Kidney (tissue), 14 donors: Measurements from ENCODE around the gene AMPD3. TPM values are rescaled to one million over a fixed set of nuclear protein-coding genes. Genes with fewer than 3 reads are reported as not detected.

Experiments used
- DNase-seq, 5 donors: peaks; one replicate each; pipeline ENCODE4 v3.0.0-alpha.2; 2013 to 2020
- FAIRE-seq: peaks from 2 replicates; lab custom pipeline; 2012; peaks lifted over from hg19 to GRCh38; lab: Jason Lieb, UNC
- H3K27ac ChIP-seq, 2 donors: one replicate each; pipeline ENCODE4 v1.7.0; 2013; ENCODE audit warnings: low read depth in 2 of 2, low read length in 2 of 2, inconsistent platforms in 1 of 2
- H3K27me3 ChIP-seq: one replicate; pipeline ENCODE4 v1.7.1; 2013; ENCODE audit warnings: low read length, inconsistent platforms; ENCODE audit not compliant: control insufficient read depth, insufficient read depth
- H3K36me3 ChIP-seq, 3 donors: one replicate each; pipeline versions ENCODE4 v1.7.0 to v1.7.1; 2013; ENCODE audit warnings: low read length in 3 of 3, control low read depth in 1 of 3, inconsistent platforms in 1 of 3; ENCODE audit not compliant: insufficient read depth in 3 of 3, control insufficient read depth in 2 of 3
- H3K4me1 ChIP-seq, 3 donors: one replicate each; pipeline versions ENCODE4 v1.7.0 to v1.7.1; 2013; ENCODE audit warnings: low read length in 3 of 3, inconsistent platforms in 1 of 3, low read depth in 1 of 3; ENCODE audit not compliant: control insufficient read depth in 2 of 3, insufficient read depth in 2 of 3
- H3K4me3 ChIP-seq, 3 donors: one replicate each; pipeline versions ENCODE4 v1.7.0 to v1.8.1; 2013; ENCODE audit warnings: low read length in 3 of 3, control low read depth in 1 of 3, inconsistent platforms in 1 of 3
- H3K9ac ChIP-seq, 3 donors: one replicate each; pipeline versions ENCODE4 v1.7.0 to v1.7.1; 2013; ENCODE audit warnings: low read length in 3 of 3, control low read depth in 1 of 3, inconsistent platforms in 1 of 3
- H3K9me3 ChIP-seq, 3 donors: one replicate each; pipeline versions ENCODE4 v1.7.0 to v1.7.1; 2013; ENCODE audit warnings: low read length in 3 of 3, control low read depth in 1 of 3, inconsistent platforms in 1 of 3; ENCODE audit not compliant: control insufficient read depth in 2 of 3, insufficient read depth in 1 of 3
- intact Hi-C: fragments of 100-400 bp; cut with DNase I; formaldehyde crosslinking; loops from one replicate; pipeline ENCODE4 v1.11.1; 2022
- polyA plus RNA-seq: library from polyadenylated mRNA; stranded (reverse); fragments of 350-450 nt; fragmentation: Illumina TruSeq; extraction: RNeasy Lipid Tissue Mini Kit (QIAGEN cat#74804); gene quantifications from one replicate; pipeline ENCODE4 v1.2.3, GENCODE V29; 2014; ENCODE audit warnings: low read depth, low replicate concordance; ENCODE audit not compliant: insufficient read depth
- total RNA-seq: library from RNA; stranded (reverse); fragmentation: NEBNext Ultra II Directional; extraction: Animal tissue kit (Norgen Biotek cat#: 25700); gene quantifications from one replicate; pipeline ENCODE4 v1.2.1, GENCODE V29; 2021
- TF ChIP-seq, protein P1 (sequence below): IDR thresholded peaks from 3 replicates; pipeline ENCODE4 v1.5.1; 2012; ENCODE audit warnings: mild to moderate bottlenecking, moderate library complexity, borderline replicate concordance; ENCODE audit not compliant: insufficient read depth; ENCODE audit errors: extremely low read depth
- donor health status: control.
- donor health status: control.
- donor health status: control.
- donor health status: control.
- donor health status: control.
- donor health status: DM: yes; HTN: yes; CAD: no.
- donor health status: Normal renal cell carcinoma (clear cell type).

AMPD3 gene
- total and polyA plus RNA-seq, 2 donors from 2014 or later = 8.4 to 16.5 TPM

DNA sequence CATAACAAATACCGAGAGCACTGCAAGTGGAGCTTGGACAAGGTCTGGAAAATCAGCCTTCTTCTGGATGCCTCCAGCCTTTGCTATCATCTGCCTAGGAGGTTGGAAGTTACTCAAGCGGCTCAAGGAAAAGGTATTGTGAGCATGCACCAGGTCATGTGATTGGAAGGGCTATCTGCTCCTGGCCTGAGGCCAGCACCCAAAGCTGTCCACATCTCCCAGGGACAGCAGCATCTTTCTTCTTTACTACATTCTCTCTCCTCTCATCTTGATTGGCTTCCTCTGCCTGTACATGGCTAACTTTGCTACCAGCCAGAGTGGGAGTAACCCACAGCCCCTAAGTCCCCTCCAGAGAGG lies 44.2 kb upstream of the AMPD3 start:
- no peaks in the 10 kb centered on the region for H3K9me3 ChIP-seq
- H3K36me3 ChIP-seq = no peaks in the 10 kb centered on the region
- intact Hi-C loops = no loop called here
- FAIRE-seq (no peak), DNase-seq (no peak)
- TF ChIP-seq, protein P1, sequence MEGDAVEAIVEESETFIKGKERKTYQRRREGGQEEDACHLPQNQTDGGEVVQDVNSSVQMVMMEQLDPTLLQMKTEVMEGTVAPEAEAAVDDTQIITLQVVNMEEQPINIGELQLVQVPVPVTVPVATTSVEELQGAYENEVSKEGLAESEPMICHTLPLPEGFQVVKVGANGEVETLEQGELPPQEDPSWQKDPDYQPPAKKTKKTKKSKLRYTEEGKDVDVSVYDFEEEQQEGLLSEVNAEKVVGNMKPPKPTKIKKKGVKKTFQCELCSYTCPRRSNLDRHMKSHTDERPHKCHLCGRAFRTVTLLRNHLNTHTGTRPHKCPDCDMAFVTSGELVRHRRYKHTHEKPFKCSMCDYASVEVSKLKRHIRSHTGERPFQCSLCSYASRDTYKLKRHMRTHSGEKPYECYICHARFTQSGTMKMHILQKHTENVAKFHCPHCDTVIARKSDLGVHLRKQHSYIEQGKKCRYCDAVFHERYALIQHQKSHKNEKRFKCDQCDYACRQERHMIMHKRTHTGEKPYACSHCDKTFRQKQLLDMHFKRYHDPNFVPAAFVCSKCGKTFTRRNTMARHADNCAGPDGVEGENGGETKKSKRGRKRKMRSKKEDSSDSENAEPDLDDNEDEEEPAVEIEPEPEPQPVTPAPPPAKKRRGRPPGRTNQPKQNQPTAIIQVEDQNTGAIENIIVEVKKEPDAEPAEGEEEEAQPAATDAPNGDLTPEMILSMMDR = no peak
- no peak overlapping the region for H3K9ac ChIP-seq
- no peak overlapping the region for H3K27ac ChIP-seq
- no peak overlapping the region for H3K4me3 ChIP-seq
- no peaks in the 10 kb centered on the region for H3K27me3 ChIP-seq
- peaks cover 0 to 4% (median 0%) of the 10 kb centered on the region in 3 donors for H3K4me1 ChIP-seq

DNA sequence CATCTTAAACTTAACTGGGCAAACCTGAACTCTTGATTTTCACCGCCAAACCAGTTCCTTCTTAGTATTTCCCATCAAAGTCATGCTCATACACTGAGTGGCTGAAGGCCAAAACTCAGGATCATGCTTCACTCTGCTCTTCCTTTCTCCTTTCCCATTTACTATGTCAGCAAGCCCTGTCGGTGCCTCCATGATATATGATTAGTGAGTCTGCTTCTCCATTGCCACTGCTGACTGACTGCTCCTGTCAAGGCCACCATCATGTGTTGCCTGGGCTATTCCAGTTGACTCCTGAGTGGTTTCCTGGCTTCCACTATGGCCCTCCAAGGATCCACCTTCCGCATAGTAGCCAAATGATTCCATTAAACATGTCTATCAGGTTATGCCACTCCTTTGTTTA lies 42.8 kb upstream of the AMPD3 start:
- Histone ChIP-seq H3K9ac (no peak overlapping the region), H3K27me3 (no peaks in the 10 kb centered on the region), H3K36me3 (no peaks in the 10 kb centered on the region), H3K9me3 (no peaks in the 10 kb centered on the region), H3K27ac (no peak overlapping the region), H3K4me3 (no peak overlapping the region), H3K4me1 (peaks cover 0 to 4% (median 0%) of the 10 kb centered on the region in 3 donors)
- TF ChIP-seq, protein P1 = no peak
- intact Hi-C loops = no loop called here
- FAIRE-seq (no peak), DNase-seq (no peak)

DNA sequence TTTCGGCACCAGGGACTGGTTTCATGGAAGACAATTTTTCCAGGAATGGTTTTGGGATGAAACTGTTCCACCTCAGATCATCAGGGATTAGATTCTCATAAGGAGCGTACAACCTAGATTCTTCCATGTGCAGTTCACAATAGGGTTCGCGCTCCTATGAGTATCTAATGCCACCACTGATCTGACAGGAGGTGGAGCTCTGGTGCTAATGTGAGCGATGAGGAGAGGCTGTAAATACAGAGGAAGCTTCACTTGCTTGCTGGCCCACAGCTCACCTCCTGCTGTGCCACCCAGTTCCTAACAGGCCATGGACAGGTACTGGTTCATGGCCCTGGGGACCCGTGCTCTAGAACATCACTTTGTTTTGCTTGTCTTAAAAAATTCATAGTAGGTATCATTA lies 41.8 kb upstream of the AMPD3 start:
- Histone ChIP-seq H3K9ac (no peak overlapping the region), H3K36me3 (no peaks in the 10 kb centered on the region), H3K9me3 (no peaks in the 10 kb centered on the region), H3K4me3 (no peak overlapping the region), H3K27ac (no peak overlapping the region), H3K4me1 (peaks cover 0 to 4% (median 0%) of the 10 kb centered on the region in 3 donors), H3K27me3 (no peaks in the 10 kb centered on the region)
- intact Hi-C loops = no loop called here
- FAIRE-seq = no peak
- DNase-seq = peak in 1 of 5 donors; percentile 5
- TF ChIP-seq, protein P1 = no peak

DNA sequence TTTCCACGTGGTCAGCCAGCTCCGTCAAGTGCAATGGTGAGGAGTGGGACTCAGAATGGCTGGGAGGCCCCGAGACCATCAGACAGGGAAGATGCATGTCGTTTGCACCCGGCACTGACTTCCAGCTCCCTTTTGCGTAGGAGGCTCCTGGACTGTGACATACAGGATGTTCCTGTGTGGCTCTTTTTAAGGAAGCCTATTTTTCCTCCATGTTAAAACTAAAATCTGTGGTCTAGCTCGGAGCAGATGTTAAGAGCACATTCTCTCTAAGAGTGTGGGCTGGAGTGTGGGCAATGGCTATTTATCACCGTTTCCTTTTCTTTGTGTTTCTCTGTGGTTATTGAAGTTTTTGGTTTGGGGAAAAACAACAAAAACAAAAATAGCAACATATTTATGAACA lies 40.9 kb upstream of the AMPD3 start:
- H3K4me1 ChIP-seq = peaks cover 0 to 3% (median 0%) of the 10 kb centered on the region in 3 donors
- no peaks in the 10 kb centered on the region for H3K36me3 ChIP-seq
- no peak for FAIRE-seq
- no peak overlapping the region for H3K27ac ChIP-seq
- intact Hi-C loops = no loop called here
- no peak overlapping the region for H3K4me3 ChIP-seq
- no peaks in the 10 kb centered on the region for H3K9me3 ChIP-seq
- TF ChIP-seq, protein P1 = no peak
- no peaks in the 10 kb centered on the region for H3K27me3 ChIP-seq
- no peak overlapping the region for H3K9ac ChIP-seq
- peak in 4 of 5 donors; percentile 12 to 70 (median 36) for DNase-seq
